ENCODE measurements around the gene PSMC2.

Gene PSMC2

GRCh38 chr7:103316380-103316941, 31.0 kb upstream of the PSMC2 start:
- no peak for TF ChIP-seq CTCF (IDR thresholded peaks at IDR 0.05; ENCODE audit: low read depth, low read length)
- H3K4me3 ChIP-seq (ENCODE audit: low read depth, low read length): no peak overlapping the region
- in situ Hi-C loops (cut with HindIII; ENCODE audit: low sequenced_read_pairs): no loop called here
- DNase-seq (ENCODE audit: low read depth, low spot score): no peak

GRCh38 chr7:103317009-103317408, 30.4 kb upstream of the PSMC2 start:
- no peak for DNase-seq (ENCODE audit: low read depth, low spot score)
- TF ChIP-seq CTCF (IDR thresholded peaks at IDR 0.05; ENCODE audit: low read depth, low read length): no peak
- no peak overlapping the region for H3K4me3 ChIP-seq (ENCODE audit: low read depth, low read length)

GRCh38 chr7:103325744-103326143, 21.7 kb upstream of the PSMC2 start:
- no peak for DNase-seq (ENCODE audit: low read depth, low spot score)
- in situ Hi-C loops (cut with HindIII; ENCODE audit: low sequenced_read_pairs): no loop called here
- no peak for TF ChIP-seq CTCF (IDR thresholded peaks at IDR 0.05; ENCODE audit: low read depth, low read length)
- no peak overlapping the region for H3K4me3 ChIP-seq (ENCODE audit: low read depth, low read length)

More at GRCh38 chr7:103317009-103317408, 30.4 kb upstream of the PSMC2 start:
- in situ Hi-C loops (cut with HindIII; ENCODE audit: low sequenced_read_pairs): no loop called here

GRCh38 chr7:103336761-103337160, 10.7 kb upstream of the PSMC2 start:
- H3K4me3 ChIP-seq (ENCODE audit: low read depth, low read length): no peak overlapping the region
- no peak for TF ChIP-seq CTCF (IDR thresholded peaks at IDR 0.05; ENCODE audit: low read depth, low read length)
- DNase-seq (ENCODE audit: low read depth, low spot score): no peak
- in situ Hi-C loops (cut with HindIII; ENCODE audit: low sequenced_read_pairs): no loop called here

- no peak for TF ChIP-seq CTCF (IDR thresholded peaks at IDR 0.05; ENCODE audit: low read depth, low read length)
- DNase-seq (ENCODE audit: low read depth, low spot score): no peak
- H3K4me3 ChIP-seq (ENCODE audit: low read depth, low read length): no peak overlapping the region
- in situ Hi-C loops (cut with HindIII; ENCODE audit: low sequenced_read_pairs): no loop called here
Measured at GRCh38 chr7:103338864-103339263, 8.6 kb upstream of the PSMC2 start.

- DNase-seq (ENCODE audit: low read depth, low spot score): no peak
- no peak overlapping the region for H3K4me3 ChIP-seq (ENCODE audit: low read depth, low read length)
- no peak for TF ChIP-seq CTCF (IDR thresholded peaks at IDR 0.05; ENCODE audit: low read depth, low read length)
- in situ Hi-C loops (cut with HindIII; ENCODE audit: low sequenced_read_pairs): no loop called here
Measured at GRCh38 chr7:103341466-103341865, 6.0 kb upstream of the PSMC2 start.

- DNase-seq (ENCODE audit: low read depth, low spot score): no peak
- TF ChIP-seq CTCF (IDR thresholded peaks at IDR 0.05; ENCODE audit: low read depth, low read length): no peak
- H3K4me3 ChIP-seq (ENCODE audit: low read depth, low read length): peak overlapping the region; percentile 73
- in situ Hi-C loops (cut with HindIII; ENCODE audit: low sequenced_read_pairs): no loop called here
Measured at GRCh38 chr7:103343332-103343731, 4.1 kb upstream of the PSMC2 start.

Data from astrocyte of the spinal cord (primary cell).